GM12874 (cell line): ENCODE results near the gene ZNF700.

Experiments
- CTCF ChIP-seq: IDR thresholded peaks from 2 replicates; pipeline ENCODE4 v1.5.1; 2011; ENCODE audit warnings: low read depth, mild to moderate bottlenecking, control low read depth, low read length, moderate library complexity; ENCODE audit not compliant: insufficient read depth

ZNF700 gene

DNA sequence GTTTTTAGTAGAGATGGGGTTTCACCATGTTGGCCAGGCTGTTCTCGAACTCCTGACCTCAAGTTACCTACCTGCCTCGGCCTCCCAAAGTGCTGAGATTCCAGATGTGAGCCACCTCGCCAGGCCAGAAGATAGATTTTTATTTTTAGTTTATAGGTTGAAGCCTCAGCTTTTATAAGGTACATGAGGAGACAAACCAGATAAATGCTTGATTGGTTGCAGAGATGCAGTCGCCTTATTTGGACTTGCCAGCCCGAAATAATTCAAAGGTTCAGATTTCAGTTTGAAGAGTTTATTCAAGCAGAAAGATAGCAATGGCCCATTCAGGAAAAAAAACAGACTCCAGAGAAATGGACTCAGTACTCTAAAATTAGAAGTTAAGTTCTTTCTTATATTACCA is 34.3 kb upstream of the ZNF700 start:
- no peak for TF ChIP-seq CTCF

GRCh38 chr19:11894851-11895250 is 30.1 kb upstream of the ZNF700 start:
- no peak for TF ChIP-seq CTCF

GRCh38 chr19:11902228-11902627 is 22.7 kb upstream of the ZNF700 start:
- no peak for TF ChIP-seq CTCF

DNA sequence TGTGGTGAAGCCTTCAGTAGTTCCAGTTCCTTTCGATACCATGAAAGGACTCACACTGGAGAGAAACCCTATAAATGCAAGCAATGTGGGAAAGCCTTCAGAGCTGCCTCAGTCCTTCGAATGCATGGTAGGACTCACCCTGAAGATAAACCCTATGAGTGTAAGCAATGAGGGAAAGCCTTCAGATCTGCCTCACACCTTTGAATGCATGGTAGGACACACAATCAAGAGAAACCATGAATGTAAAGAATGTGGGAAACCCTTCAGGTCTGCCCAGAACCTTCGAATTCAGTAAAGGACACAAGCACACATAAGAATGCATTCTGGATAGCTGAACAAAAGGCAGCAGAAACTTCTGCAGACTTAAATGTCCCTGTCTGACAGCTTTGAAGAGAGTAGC is 19.0 kb upstream of the ZNF700 start:
- no peak for TF ChIP-seq CTCF

GRCh38 chr19:11921852-11922495 is 2.9 kb upstream of the ZNF700 start:
- TF ChIP-seq CTCF = no peak

DNA sequence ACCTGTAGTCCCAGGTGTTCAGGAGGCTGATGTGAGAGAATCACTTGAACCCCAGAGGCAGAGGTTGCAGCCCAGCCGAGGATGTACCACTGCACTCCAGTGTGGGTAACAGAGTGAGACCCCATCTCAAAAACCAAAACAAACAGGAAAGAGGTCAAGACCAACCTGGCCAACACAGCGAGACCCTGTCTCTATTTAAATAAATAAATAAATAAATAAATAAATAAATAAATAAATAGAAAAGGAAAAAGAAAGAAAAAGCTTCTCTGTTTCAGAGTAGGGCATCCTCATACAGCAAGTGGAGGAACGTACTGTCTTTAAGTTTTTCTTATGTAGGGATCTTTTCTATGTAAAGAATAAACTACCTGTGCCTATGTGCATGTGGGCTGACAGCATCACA is 2.3 kb downstream of the ZNF700 start:
- no peak for TF ChIP-seq CTCF

GRCh38 chr19:11931051-11931450 is 6.1 kb downstream of the ZNF700 start:
- no peak for TF ChIP-seq CTCF

GRCh38 chr19:11931513-11931912 is 6.6 kb downstream of the ZNF700 start:
- no peak for TF ChIP-seq CTCF
